Measurements from ENCODE around the gene ANKRD31. TPM values are rescaled to one million over a fixed set of nuclear protein-coding genes. Genes with fewer than 3 reads are reported as not detected.
"Not testable (repeated sequence)": the region's sequence is repeated elsewhere in the genome, so short reads cannot be mapped to it uniquely, and the experiment has no call there.

The ANKRD31 gene
- total and polyA plus RNA-seq, 12 donors = 0.06 to 0.88 (median 0.42) TPM

DNA sequence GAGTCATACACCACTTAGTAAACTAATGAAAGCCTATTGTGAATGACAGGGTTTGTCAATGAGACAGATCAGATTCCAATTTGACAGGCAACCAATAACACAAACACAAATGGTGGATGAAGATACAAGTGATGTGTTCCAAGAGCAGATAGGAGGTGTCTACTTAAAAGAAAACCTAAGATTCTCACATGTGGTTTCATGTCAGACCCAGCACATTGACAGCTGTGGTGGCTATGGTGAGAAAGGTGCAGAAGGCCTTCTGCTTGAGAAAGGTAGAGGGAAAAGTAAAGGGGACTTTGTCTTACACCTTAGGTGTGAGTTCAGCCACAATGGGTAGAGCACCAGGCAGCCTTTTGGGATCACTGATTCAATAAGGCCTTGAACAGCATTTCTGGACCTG, 11.2 kb downstream of the ANKRD31 start:
- Histone ChIP-seq H3K27ac (no peak overlapping the region), H3K27me3 (no peaks in the 10 kb centered on the region), H3K36me3 (replicated peaks in 1 of 2) (no peaks in the 10 kb centered on the region), H3K4me3 (no peak overlapping the region), H3K9me3 (replicated peaks in 1 of 3) (no peaks in the 10 kb centered on the region), H3K4me1 (replicated peaks in 1 of 2) (no peaks in the 10 kb centered on the region)
- no peak for TF ChIP-seq POLR2A (IDR thresholded peaks at IDR 0.05)
- TF ChIP-seq, protein P1, sequence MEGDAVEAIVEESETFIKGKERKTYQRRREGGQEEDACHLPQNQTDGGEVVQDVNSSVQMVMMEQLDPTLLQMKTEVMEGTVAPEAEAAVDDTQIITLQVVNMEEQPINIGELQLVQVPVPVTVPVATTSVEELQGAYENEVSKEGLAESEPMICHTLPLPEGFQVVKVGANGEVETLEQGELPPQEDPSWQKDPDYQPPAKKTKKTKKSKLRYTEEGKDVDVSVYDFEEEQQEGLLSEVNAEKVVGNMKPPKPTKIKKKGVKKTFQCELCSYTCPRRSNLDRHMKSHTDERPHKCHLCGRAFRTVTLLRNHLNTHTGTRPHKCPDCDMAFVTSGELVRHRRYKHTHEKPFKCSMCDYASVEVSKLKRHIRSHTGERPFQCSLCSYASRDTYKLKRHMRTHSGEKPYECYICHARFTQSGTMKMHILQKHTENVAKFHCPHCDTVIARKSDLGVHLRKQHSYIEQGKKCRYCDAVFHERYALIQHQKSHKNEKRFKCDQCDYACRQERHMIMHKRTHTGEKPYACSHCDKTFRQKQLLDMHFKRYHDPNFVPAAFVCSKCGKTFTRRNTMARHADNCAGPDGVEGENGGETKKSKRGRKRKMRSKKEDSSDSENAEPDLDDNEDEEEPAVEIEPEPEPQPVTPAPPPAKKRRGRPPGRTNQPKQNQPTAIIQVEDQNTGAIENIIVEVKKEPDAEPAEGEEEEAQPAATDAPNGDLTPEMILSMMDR (IDR thresholded peaks at IDR 0.05) = no peak
- DNase-seq = no peak
- intact Hi-C loops (cut with DNase I) = no loop called here

DNA sequence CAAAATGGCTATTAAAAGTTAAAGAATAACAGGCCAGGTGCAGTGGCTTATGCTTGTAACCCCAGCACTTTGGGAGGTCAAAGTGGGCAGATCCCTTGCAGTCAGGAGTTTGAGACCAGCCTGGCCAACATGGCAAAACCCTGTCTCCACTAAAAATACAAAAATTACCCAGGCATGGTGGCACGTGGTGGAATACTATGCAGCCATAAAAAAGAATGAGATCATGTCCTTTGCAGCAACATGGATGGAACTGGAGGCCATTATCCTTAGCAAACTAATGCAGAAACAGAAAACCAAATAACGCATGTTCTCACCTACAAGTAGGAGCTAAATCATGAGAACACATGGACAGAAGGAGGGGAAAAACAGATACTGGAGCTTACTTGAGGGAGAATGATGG, 15.9 kb downstream of the ANKRD31 start:
- H3K27ac ChIP-seq; DNase-seq; H3K4me3 ChIP-seq; intact Hi-C loops (cut with DNase I); H3K36me3 ChIP-seq (replicated peaks in 1 of 2); H3K4me1 ChIP-seq (replicated peaks in 1 of 2); H3K27me3 ChIP-seq; H3K9me3 ChIP-seq (replicated peaks in 1 of 3): not testable (repeated sequence)
- 74 to 87% (median 82%) methylated on average over 2 of the region's 2 CpGs for WGBS, 4 donors

DNA sequence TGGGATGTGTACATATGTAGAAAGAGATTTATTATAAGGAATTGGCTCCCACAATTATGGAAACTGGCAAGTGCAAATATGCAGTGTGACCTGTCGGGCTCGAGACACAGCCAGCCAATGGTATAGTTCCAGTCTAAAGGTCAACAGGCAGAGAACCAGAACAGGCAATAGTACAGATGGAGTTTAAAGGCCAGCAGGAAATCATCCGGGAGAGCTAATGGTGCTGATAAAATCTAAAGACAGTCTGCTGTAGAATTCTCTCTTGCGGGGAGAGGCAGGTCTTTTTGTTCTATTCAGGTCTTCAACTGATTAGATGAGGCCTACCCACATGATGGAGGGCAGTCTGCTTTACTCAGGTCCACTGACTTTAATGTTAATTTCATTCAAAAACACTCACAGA, 21.8 kb downstream of the ANKRD31 start:
- 75 to 91% (median 81%) methylated on average over 4 of the region's 4 CpGs for WGBS, 4 donors

DNA sequence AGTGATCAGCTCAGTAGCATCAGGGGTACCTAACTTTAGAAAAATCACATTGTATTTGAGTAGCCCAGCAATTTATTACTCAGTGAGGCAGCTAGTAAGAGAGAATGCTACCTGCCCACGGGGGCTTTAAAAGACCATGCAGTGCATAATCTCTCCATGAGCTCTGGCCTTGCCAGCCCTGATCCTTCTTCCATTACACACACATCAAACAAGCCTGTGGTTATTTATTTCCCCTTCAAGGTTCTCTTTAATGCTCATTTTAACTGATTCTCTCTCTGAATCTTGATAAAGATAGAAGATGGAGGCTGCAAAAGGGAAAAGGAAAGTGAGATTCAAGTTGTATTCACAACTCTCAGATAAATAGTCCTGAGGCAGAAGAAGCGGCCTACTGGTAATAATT, 22.3 kb downstream of the ANKRD31 start:
- Histone ChIP-seq H3K36me3 (replicated peaks in 1 of 2) (no peaks in the 10 kb centered on the region), H3K9me3 (replicated peaks in 1 of 3) (no peaks in the 10 kb centered on the region), H3K27me3 (no peaks in the 10 kb centered on the region), H3K27ac (no peak overlapping the region), H3K4me3 (no peak overlapping the region), H3K4me1 (replicated peaks in 1 of 2) (no peaks in the 10 kb centered on the region)
- TF ChIP-seq POLR2A (IDR thresholded peaks at IDR 0.05) = no peak
- TF ChIP-seq, protein P1 (IDR thresholded peaks at IDR 0.05) = no peak
- WGBS, 4 donors = 68 to 84% (median 75%) methylated on average over 2 of the region's 2 CpGs
- DNase-seq = no peak
- intact Hi-C loops (cut with DNase I) = no loop called here

More for the DNA sequence above, 21.8 kb downstream of the ANKRD31 start:
- Histone ChIP-seq H3K9me3 (replicated peaks in 1 of 3) (no peaks in the 10 kb centered on the region), H3K27me3 (no peaks in the 10 kb centered on the region), H3K36me3 (replicated peaks in 1 of 2) (no peaks in the 10 kb centered on the region), H3K27ac (no peak overlapping the region), H3K4me3 (no peak overlapping the region), H3K4me1 (replicated peaks in 1 of 2) (no peaks in the 10 kb centered on the region)
- intact Hi-C loops (cut with DNase I) = no loop called here
- TF ChIP-seq, protein P1 (IDR thresholded peaks at IDR 0.05) = no peak
- no peak for TF ChIP-seq POLR2A (IDR thresholded peaks at IDR 0.05)
- DNase-seq = no peak

DNA sequence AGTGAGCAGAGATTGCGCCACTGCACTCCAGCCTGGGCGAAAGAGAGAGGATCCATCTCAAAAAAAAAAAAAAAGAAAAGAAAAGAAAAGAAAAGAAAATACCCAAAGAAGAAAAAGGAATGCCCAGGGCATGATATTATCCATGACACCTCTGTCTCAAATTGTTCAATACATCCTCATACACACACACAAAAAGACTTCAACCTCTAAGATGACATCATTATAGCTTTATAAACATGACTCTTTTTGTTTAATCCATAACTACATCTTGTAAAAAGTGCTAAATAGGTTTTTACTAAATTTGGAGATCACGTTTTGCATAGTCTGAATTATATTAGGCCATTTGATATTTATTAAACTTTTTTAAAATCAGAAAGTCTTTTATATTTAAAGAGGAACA, 33.1 kb downstream of the ANKRD31 start:
- intact Hi-C loops (cut with DNase I) = no loop called here
- DNase-seq = no peak
- no peaks in the 10 kb centered on the region for H3K27me3 ChIP-seq
- no peak for TF ChIP-seq POLR2A (IDR thresholded peaks at IDR 0.05)
- TF ChIP-seq, protein P1 (IDR thresholded peaks at IDR 0.05) = no peak
- no peaks in the 10 kb centered on the region for H3K9me3 ChIP-seq (replicated peaks in 1 of 3)
- H3K4me3 ChIP-seq = no peak overlapping the region
- WGBS, 4 donors = 82 to 95% (median 92%) methylated on average over 3 of the region's 3 CpGs
- no peaks in the 10 kb centered on the region for H3K36me3 ChIP-seq (replicated peaks in 1 of 2)
- H3K27ac ChIP-seq = no peak overlapping the region
- H3K4me1 ChIP-seq (replicated peaks in 1 of 2) = no peaks in the 10 kb centered on the region

All from adrenal gland (tissue), 12 donors.